ENCODE measurements around the gene AFAP1.

The AFAP1 gene

GRCh38 chr4:7841071-7841470 lies 98.6 kb downstream of the AFAP1 start:
- DNase-seq (ENCODE audit: low spot score): no peak

DNA sequence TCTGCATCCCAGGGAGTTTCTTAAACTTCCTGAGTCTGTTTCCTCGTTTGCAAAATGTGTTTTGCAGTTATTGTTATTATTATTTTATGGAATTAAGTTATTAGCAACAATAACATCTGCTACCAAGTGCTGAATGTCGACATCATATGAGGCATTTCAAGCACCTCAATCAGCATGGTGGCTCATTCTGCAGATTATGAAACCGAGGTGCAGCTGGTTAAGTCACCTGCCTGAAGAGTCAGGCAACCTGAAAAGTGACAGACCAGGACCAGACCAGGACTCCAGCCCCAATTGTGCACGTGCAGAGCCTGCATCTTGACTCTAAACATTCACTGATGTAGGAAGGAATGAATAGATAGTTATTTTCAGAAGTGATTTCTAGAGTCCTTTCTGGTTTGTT lies 99.8 kb downstream of the AFAP1 start:
- no peak for DNase-seq (ENCODE audit: low spot score)

GRCh38 chr4:7838136-7838782 lies 101.4 kb downstream of the AFAP1 start:
- DNase-seq (ENCODE audit: low spot score): peak; percentile 76

- peak; percentile 20 for DNase-seq (ENCODE audit: low spot score)
Observed at GRCh38 chr4:7837597-7838135, 102.0 kb downstream of the AFAP1 start.

GRCh38 chr4:7831858-7832730 lies 107.6 kb downstream of the AFAP1 start:
- DNase-seq (ENCODE audit: low spot score): no peak

DNA sequence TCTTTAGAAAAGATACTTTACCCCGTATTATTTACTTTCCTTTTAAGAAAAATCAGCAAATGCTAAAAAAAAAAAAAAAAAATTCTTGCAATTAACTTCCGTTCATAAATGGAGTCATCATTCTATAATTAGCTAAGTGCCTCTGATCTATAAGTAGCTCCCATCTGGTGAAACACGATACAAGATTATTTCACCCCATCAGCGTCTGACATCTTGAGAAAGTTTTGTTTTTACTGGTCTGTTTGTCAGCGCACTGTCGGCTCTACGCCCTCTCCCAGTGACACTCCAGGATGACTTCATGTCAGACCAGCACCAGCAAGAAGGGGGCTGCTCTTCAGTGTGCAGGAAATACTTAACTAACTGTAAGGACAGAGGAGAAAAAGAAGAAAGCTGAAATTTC lies 108.3 kb downstream of the AFAP1 start:
- peak; percentile 46 for DNase-seq (ENCODE audit: low spot score)

GRCh38 chr4:7830747-7831146 lies 108.9 kb downstream of the AFAP1 start:
- no peak for DNase-seq (ENCODE audit: low spot score)

GRCh38 chr4:7829652-7830580 lies 109.7 kb downstream of the AFAP1 start:
- DNase-seq (ENCODE audit: low spot score): no peak

GRCh38 chr4:7828793-7829301 lies 110.8 kb downstream of the AFAP1 start:
- no peak for DNase-seq (ENCODE audit: low spot score)

GRCh38 chr4:7828011-7828720 lies 111.5 kb downstream of the AFAP1 start:
- no peak for DNase-seq (ENCODE audit: low spot score)

GRCh38 chr4:7827566-7827965 lies 112.1 kb downstream of the AFAP1 start:
- DNase-seq (ENCODE audit: low spot score): no peak

DNA sequence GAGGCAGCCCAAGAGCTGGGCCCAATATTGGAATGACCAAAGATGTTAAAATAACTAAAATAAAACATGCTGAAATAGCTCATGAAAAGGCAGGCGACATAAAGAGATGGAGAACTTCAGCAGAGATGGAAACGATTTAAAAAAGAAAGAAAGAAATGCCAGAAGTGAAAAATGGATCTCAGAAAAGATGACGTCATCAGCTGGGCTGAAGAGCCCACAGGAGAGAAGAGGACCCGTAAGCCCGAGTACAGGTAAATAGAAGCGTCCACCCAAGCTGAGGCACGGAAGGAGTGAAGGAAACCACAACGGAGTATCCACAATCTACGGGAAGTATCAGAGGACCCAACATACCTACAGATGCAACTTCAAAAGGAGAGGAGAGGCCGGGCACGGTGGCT lies 112.8 kb downstream of the AFAP1 start:
- DNase-seq (ENCODE audit: low spot score): no peak

GRCh38 chr4:7826176-7826908 lies 113.3 kb downstream of the AFAP1 start:
- DNase-seq (ENCODE audit: low spot score): no peak

- no peak for DNase-seq (ENCODE audit: low spot score)
Observed at GRCh38 chr4:7824218-7824617, 115.4 kb downstream of the AFAP1 start.

DNA sequence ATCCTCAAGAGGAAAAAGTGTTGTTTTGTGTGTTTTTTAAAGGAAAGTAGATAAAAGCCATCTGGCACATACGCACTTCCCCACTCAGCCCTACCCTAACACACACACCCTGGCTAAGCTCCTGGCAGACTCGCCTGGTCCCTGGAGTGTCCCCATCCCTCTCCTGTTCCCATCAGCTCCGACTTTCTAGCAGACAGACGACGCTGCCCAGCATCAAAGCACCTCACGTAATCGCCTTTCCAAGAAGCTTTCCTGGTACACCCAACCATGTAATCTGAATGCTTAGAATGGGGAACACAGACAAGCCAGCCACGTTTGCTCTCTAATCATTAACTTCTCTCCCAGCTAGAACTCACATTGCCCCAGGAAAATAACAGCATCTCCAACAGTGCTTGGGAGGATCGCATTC lies 116.2 kb downstream of the AFAP1 start:
- no peak for DNase-seq (ENCODE audit: low spot score)

DNA sequence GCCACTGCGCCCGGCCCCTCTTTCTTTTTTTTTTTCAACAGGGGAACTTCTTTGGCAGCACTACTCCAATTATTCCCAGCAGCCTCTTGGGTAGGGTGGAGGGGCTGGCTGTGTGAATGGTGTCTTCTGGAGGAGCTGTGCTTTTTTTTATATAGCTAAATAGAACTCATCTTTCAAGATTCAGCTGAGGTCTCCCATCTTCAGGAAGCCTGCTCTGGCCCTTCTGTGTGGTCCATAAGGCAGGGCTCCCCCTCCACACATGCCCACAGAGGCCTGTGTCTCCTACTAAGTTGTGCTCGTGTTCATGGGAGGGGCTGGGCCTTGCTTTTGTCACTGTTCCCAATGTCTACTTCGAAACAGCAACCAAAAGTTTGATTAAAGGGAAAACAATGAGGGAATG lies 116.8 kb downstream of the AFAP1 start:
- DNase-seq (ENCODE audit: low spot score): no peak

DNA sequence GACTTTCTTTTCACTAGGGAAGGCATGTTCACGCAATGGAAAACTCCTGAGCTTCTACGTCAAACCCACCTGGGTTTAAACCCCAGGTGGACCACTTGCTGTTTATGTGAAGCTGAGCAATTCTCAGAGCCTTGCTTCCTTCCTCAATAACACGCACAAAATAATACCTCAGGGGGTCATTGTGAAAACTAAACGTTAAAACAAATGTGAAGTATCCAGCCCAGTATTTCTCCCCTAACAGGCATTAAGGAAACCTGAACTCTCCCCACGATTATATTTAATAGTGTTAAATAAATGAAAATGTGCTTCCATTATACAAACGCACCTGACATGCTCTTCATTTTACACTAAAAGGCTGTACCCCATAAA lies 117.5 kb downstream of the AFAP1 start:
- DNase-seq (ENCODE audit: low spot score): no peak

- no peak for DNase-seq (ENCODE audit: low spot score)
Observed at GRCh38 chr4:7821245-7822136, 118.2 kb downstream of the AFAP1 start.

- no peak for DNase-seq (ENCODE audit: low spot score)
Observed at GRCh38 chr4:7820031-7820818, 119.4 kb downstream of the AFAP1 start.

Measured in hematopoietic multipotent progenitor cell treated with erythropoietin and hydrocortisone succinate and interleukin-3 and kit ligand, for 17 days (in vitro differentiated cells).